Measurements from ENCODE around the gene TRIM31. TPM values are rescaled to one million over a fixed set of nuclear protein-coding genes. Genes with fewer than 3 reads are reported as not detected.

Gene TRIM31
- not detected for polyA plus RNA-seq (2013, experiment 1 of 2; ENCODE audit: insufficient read length)
- polyA plus RNA-seq (2013, experiment 2 of 2; ENCODE audit: insufficient read length), result not detected

- DNase-seq, result no peak
Measured at GRCh38 chr6:30113003-30113759, at the start of gene TRIM31. TSS of gene TRIM31 (minus strand) at chr6:30113090. CDS start at chr6:30112805, 285 bp downstream.

GRCh38 chr6:30162265-30163089, 49.6 kb upstream of the TRIM31 start:
- no peak for DNase-seq

- DNase-seq, result no peak
Measured at GRCh38 chr6:30160785-30161531, 48.1 kb upstream of the TRIM31 start, which contains the start of gene TRIM10. TSS of gene TRIM10 (minus strand) at chr6:30161211. CDS start at chr6:30160858, 353 bp downstream.

GRCh38 chr6:30160008-30160784, 47.3 kb upstream of the TRIM31 start:
- DNase-seq, result no peak

GRCh38 chr6:30158475-30159040, 45.7 kb upstream of the TRIM31 start:
- no peak for DNase-seq

GRCh38 chr6:30157999-30158398, 45.1 kb upstream of the TRIM31 start:
- DNase-seq, result no peak

- DNase-seq, result peak; percentile 13
Measured at GRCh38 chr6:30157581-30157980, 44.7 kb upstream of the TRIM31 start.

GRCh38 chr6:30156774-30157173, 43.9 kb upstream of the TRIM31 start:
- DNase-seq, result no peak

GRCh38 chr6:30156262-30156599, 43.3 kb upstream of the TRIM31 start:
- DNase-seq, result peak; percentile 80

- peak; percentile 19 for DNase-seq
Measured at GRCh38 chr6:30155520-30156261, 42.8 kb upstream of the TRIM31 start.

- peak; percentile 97 for DNase-seq
Measured at GRCh38 chr6:30154709-30155519, 42.0 kb upstream of the TRIM31 start.

GRCh38 chr6:30154061-30154460, 41.2 kb upstream of the TRIM31 start:
- no peak for DNase-seq

- DNase-seq, result no peak
Measured at GRCh38 chr6:30152910-30153610, 40.2 kb upstream of the TRIM31 start.

GRCh38 chr6:30152016-30152673, 39.3 kb upstream of the TRIM31 start:
- no peak for DNase-seq

- no peak for DNase-seq
Measured at GRCh38 chr6:30151580-30151979, 38.7 kb upstream of the TRIM31 start.

GRCh38 chr6:30150671-30151395, 37.9 kb upstream of the TRIM31 start:
- peak; percentile 41 for DNase-seq

- peak; percentile 34 for DNase-seq
Measured at GRCh38 chr6:30149858-30150550, 37.1 kb upstream of the TRIM31 start.

Measured in fibroblast of skin of scalp (primary cell).